ENCODE measurements around the gene MACROD1.

Gene MACROD1

GRCh38 chr11:64118876-64119665, 46.8 kb downstream of the MACROD1 start:
- DNase-seq (ENCODE audit: extremely low spot score, insufficient read length, low read depth) (no peak), FAIRE-seq (no peak)

DNA sequence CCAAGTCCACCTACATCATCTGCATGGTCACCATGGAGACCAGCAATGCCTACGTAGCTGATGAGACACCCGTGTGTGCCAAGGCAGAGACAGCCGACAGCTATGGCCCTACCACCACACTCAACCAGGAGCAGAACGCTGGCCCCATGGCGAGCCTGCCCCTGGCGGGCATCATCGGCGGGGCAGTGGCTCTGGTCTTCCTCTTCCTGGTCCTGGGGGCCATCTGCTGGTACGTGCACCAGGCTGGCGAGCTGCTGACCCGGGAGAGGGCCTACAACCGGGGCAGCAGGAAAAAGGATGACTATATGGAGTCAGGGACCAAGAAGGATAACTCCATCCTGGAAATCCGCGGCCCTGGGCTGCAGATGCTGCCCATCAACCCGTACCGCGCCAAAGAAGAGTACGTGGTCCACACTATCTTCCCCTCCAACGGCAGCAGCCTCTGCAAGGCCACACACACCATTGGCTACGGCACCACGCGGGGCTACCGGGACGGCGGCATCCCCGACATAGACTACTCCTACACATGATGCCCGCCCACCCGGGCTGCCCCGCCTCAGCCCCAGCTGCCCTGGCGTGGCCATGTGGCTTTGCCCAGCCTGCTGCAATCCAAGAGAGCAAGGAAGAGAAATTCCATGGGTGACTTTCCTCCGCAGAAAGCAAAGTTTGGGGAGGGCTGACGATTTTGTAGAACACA, 48.0 kb downstream of the MACROD1 start:
- no peak for FAIRE-seq
- DNase-seq (ENCODE audit: extremely low spot score, insufficient read length, low read depth), result no peak

GRCh38 chr11:64115531-64116522, 50.1 kb downstream of the MACROD1 start:
- FAIRE-seq (no peak), DNase-seq (ENCODE audit: extremely low spot score, insufficient read length, low read depth) (no peak)

- DNase-seq (ENCODE audit: extremely low spot score, insufficient read length, low read depth) (no peak), FAIRE-seq (no peak)
Measured at GRCh38 chr11:64114231-64114630, 51.7 kb downstream of the MACROD1 start.

DNA sequence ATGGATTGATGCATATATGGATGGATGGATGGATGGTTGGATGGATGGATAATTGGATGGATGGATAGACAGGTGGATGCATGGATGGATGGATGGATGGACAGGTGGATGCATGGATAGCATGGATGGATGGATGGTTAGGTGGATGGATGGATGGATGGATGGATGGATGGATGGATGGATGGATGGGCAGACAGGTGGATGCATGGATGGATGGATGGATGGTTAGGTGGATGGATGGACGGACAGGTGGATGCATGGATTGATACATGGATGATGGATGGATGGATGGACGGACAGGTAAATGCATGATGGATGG, 52.5 kb downstream of the MACROD1 start:
- no peak for FAIRE-seq

GRCh38 chr11:64112771-64113461, 53.0 kb downstream of the MACROD1 start:
- DNase-seq (ENCODE audit: extremely low spot score, insufficient read length, low read depth) (no peak), FAIRE-seq (no peak)

More for the DNA sequence above, 52.5 kb downstream of the MACROD1 start:
- DNase-seq (ENCODE audit: extremely low spot score, insufficient read length, low read depth), result no peak

GRCh38 chr11:64110465-64111375, 55.2 kb downstream of the MACROD1 start:
- FAIRE-seq (no peak), DNase-seq (ENCODE audit: extremely low spot score, insufficient read length, low read depth) (no peak)

GRCh38 chr11:64109332-64109731, 56.6 kb downstream of the MACROD1 start:
- FAIRE-seq (no peak), DNase-seq (ENCODE audit: extremely low spot score, insufficient read length, low read depth) (no peak)

DNA sequence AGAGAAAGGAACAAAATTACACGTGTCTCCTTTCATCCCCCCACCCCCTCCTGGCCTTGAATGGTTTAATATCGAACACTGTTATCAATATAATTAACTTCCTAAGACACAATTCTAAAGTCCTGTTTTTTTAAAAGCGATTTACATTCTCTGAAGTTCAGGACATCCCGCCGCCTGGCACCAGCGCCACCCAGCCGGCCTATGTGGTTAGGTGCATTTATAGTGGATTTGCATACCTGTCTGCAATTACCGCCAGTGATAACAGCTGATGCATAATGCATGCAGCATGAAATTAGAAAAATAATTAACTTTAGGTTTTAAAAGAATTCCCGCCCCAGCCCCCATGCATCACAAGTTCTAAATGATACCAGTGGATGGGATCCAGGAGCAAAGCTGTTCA, 58.6 kb downstream of the MACROD1 start:
- no peak for FAIRE-seq

GRCh38 chr11:64104632-64105031, 61.3 kb downstream of the MACROD1 start:
- DNase-seq (ENCODE audit: extremely low spot score, insufficient read length, low read depth) (no peak), FAIRE-seq (no peak)

More for the DNA sequence above, 58.6 kb downstream of the MACROD1 start:
- DNase-seq (ENCODE audit: extremely low spot score, insufficient read length, low read depth), result no peak

GRCh38 chr11:64103277-64103985, 62.5 kb downstream of the MACROD1 start:
- no peak for FAIRE-seq

GRCh38 chr11:64102005-64102738, 63.7 kb downstream of the MACROD1 start:
- FAIRE-seq (no peak), DNase-seq (ENCODE audit: extremely low spot score, insufficient read length, low read depth) (no peak)

More at GRCh38 chr11:64103277-64103985, 62.5 kb downstream of the MACROD1 start:
- no peak for DNase-seq (ENCODE audit: extremely low spot score, insufficient read length, low read depth)

GRCh38 chr11:64101461-64101860, 64.5 kb downstream of the MACROD1 start:
- FAIRE-seq (no peak), DNase-seq (ENCODE audit: extremely low spot score, insufficient read length, low read depth) (no peak)

DNA sequence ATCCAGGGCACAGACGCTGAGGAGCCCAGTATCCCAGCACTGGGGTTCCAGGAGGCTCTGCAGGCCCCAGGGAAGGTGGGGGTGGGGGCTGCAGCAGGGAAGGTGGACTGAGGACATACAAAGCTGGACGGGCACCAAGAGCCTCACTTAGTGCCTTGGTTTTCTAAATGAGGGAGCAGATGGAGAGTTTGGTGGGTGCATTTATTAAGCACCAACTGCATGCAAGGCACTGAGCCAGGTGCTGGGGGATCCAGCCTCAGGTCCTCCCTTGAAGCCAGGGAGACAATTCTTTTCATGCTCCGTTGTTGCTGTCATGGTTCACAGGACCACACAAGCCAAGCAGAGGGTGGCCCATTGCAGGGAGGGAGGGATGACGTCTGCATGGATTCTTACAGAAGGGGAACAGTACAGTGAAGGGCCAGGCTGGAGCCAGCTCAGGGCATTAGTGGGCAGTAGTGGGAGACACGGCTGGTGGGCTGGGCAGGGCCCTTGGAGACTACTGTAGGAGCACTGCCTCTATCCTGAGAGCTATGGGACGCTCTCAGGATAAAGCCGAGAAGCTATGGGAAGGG, 65.0 kb downstream of the MACROD1 start:
- FAIRE-seq (no peak), DNase-seq (ENCODE audit: extremely low spot score, insufficient read length, low read depth) (no peak)

GRCh38 chr11:64100360-64100759, 65.6 kb downstream of the MACROD1 start:
- FAIRE-seq (no peak), DNase-seq (ENCODE audit: extremely low spot score, insufficient read length, low read depth) (peak; percentile 32)

DNA sequence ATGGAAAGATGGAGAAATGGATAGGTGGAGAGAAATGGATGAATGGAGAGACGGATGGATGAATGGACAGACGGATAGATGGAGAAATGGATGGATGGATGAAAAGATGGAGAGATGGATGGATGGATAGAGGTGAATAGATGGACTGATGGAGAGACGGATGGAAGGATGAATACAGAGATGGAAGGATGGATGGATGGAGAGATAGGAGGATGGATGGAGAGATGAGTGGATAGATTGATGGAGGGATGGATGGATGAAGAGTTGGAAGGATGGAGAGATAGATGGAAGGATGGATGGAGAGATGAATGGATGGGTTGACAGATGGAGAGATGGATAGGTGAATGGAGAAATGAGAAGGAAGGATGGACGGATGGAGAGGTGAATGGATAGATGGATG, 66.5 kb downstream of the MACROD1 start:
- DNase-seq (ENCODE audit: extremely low spot score, insufficient read length, low read depth) (no peak), FAIRE-seq (no peak)

DNA sequence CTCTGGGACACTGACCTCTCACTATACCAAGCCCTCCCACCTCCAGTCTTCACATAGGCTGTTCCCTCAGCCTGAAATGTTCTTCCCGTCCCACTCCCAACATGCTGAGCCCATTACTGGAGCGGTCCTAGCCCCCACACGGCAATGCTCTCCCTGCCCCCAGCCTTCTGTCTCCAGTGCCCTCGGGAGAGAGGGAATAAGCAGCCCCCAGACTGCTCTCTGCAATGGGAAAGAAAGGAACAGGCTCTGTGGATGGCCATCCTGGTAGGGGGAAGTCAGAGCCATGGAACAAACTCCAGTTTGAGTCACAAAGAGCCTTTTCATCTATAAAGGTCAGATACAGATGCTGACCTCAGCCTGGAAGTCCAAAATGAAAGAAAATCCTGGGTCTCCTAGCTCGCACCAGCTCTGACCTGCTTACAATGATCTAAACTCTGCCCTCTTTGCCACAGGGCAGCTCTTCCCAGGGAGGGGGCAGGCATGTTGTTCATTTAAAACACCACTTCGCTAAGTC, 67.5 kb downstream of the MACROD1 start:
- no peak for DNase-seq (ENCODE audit: extremely low spot score, insufficient read length, low read depth)

More for the DNA sequence above, 67.5 kb downstream of the MACROD1 start:
- FAIRE-seq, result no peak

All from GM18507 (cell line).